ENCODE data around the gene TMEM179. TPM values are rescaled to one million over a fixed set of nuclear protein-coding genes. Genes with fewer than 3 reads are reported as not detected.

Gene TMEM179
- total and polyA plus RNA-seq, 2 of the 8 experiments (the other 6 are each of a cell fraction or from before 2014, with no cell fraction given) = 2.9 to 4.0 TPM

- Histone ChIP-seq H2BK120ac (replicated peaks; ENCODE audit: low read depth, low read length) (no peak overlapping the region), H3K27ac (ENCODE audit: low read depth, low read length) (no peak overlapping the region), H3K36me3 (ENCODE audit: control insufficient read depth in 2 of 4, insufficient read depth in 4 of 4, low read length in 3 of 4) (no peaks in the 10 kb centered on the region), H3K4me2 (ENCODE audit: insufficient read depth in 1 of 2, low read depth in 2 of 2, low read length in 2 of 2) (no peak overlapping the region), H4K20me1 (replicated peaks in 1 of 2; ENCODE audit: control insufficient read depth in 1 of 2, insufficient read depth in 2 of 2, low read length in 2 of 2) (no peaks in the 10 kb centered on the region), H2BK20ac (ENCODE audit: low read length) (no peak overlapping the region), H3K79me2 (ENCODE audit: control insufficient read depth in 1 of 2, insufficient read depth in 2 of 2, low read length in 2 of 2) (no peaks in the 10 kb centered on the region), H3K4ac (replicated peaks; ENCODE audit: insufficient read length, low read depth, low read length) (no peak overlapping the region), H3K56ac (replicated peaks; ENCODE audit: insufficient read length, low read depth, low read length) (no peak overlapping the region), H3K18ac (ENCODE audit: extremely low read depth, low read length) (no peak overlapping the region), H2BK12ac (ENCODE audit: low read depth, low read length) (no peak overlapping the region), H3K9ac (replicated peaks in 1 of 4; ENCODE audit: extremely low read depth in 1 of 4, low read depth in 3 of 4, low read length in 3 of 4) (no peak overlapping the region), H3K14ac (ENCODE audit: insufficient read length) (no peak overlapping the region), H2AK5ac (ENCODE audit: low read depth, low read length) (no peak overlapping the region), H3K23me2 (ENCODE audit: low read depth, low read length) (no peaks in the 10 kb centered on the region), H3K4me3 (ENCODE audit: extremely low read depth in 1 of 4, insufficient read depth in 2 of 4, low read depth in 3 of 4, low read length in 4 of 4) (no peak overlapping the region), H3K23ac (ENCODE audit: insufficient read length) (no peak overlapping the region), H4K8ac (ENCODE audit: extremely low read depth, insufficient read depth, low read length) (peak overlapping the region; percentile 43; the same call in 1 of the 2 replicates), H4K91ac (replicated peaks; ENCODE audit: insufficient read length, low read length) (no peak overlapping the region), H2BK5ac (ENCODE audit: low read depth, low read length) (no peak overlapping the region), H3K79me1 (ENCODE audit: low read depth, low read length) (no peaks in the 10 kb centered on the region), H4K5ac (ENCODE audit: insufficient read length, low read depth, low read length) (no peak overlapping the region), H3K27me3 (replicated peaks in 1 of 4; ENCODE audit: control insufficient read depth in 3 of 4, extremely low read depth in 1 of 4, insufficient read depth in 3 of 4, low read length in 3 of 4) (no peaks in the 10 kb centered on the region), H3K4me1 (replicated peaks in 1 of 4; ENCODE audit: control insufficient read depth in 3 of 4, insufficient read depth in 4 of 4, low read length in 3 of 4) (peaks cover 0 to 3% (median 1%) of the 10 kb centered on the region in 4 experiments; a peak in 3 of 7 replicates), H3K9me3 (ENCODE audit: insufficient read depth in 2 of 2, low read depth in 1 of 2, low read length in 1 of 2) (no peaks in the 10 kb centered on the region), H2AFZ (ENCODE audit: low read length) (no peak overlapping the region), H2BK15ac (ENCODE audit: low read length) (no peak overlapping the region)
- DNase-seq (ENCODE audit: low read depth in 1 of 2, low spot score in 2 of 2) (no peak), FAIRE-seq (no peak)
- CTCF ChIA-PET (ENCODE audit: partially characterized antibody) = interaction anchor here (1.4 to 2.8 kb wide), 2 partner anchors 9 to 12 kb away, joined by 3 to 10 read pairs; no protein-coding TSS in a partner anchor
- TF ChIP-seq ZNF274 (IDR thresholded peaks at IDR 0.05; ENCODE audit: borderline replicate concordance, extremely low read depth, low read length) (no peak), BRCA1 (IDR thresholded peaks at IDR 0.05; ENCODE audit: low read depth, low read length) (no peak), CHD2 (IDR thresholded peaks at IDR 0.05; ENCODE audit: low read length) (no peak), POU5F1 (IDR thresholded peaks at IDR 0.05; ENCODE audit: low read depth, low read length) (no peak), TCF12 (IDR thresholded peaks at IDR 0.05; ENCODE audit: low read depth, low read length) (no peak)
- WGBS, 2 experiments (ENCODE audit: extremely low coverage in 1 of 2, insufficient coverage in 1 of 2, insufficient read length in 1 of 2, insufficient replicate concordance in 2 of 2, low coverage in 1 of 2, low lambda C conversion rate in 2 of 2, missing lambda C conversion rate in 1 of 2) = 91% methylated on average over 9 of the region's 9 CpGs; no CpG with 5 or more reads in 1 of the 2 experiments
- POLR2A ChIA-PET (ENCODE audit: partially characterized antibody) = no interaction called here
Measured at GRCh38 chr14:104552738-104553125, 51.8 kb downstream of the TMEM179 start.

All from H1 (cell line).